ENCODE measurements around the gene DCDC2B.
"Not testable (repeated sequence)": the region's sequence is repeated elsewhere in the genome, so short reads cannot be mapped to it uniquely, and the experiment has no call there.

The DCDC2B gene

DNA sequence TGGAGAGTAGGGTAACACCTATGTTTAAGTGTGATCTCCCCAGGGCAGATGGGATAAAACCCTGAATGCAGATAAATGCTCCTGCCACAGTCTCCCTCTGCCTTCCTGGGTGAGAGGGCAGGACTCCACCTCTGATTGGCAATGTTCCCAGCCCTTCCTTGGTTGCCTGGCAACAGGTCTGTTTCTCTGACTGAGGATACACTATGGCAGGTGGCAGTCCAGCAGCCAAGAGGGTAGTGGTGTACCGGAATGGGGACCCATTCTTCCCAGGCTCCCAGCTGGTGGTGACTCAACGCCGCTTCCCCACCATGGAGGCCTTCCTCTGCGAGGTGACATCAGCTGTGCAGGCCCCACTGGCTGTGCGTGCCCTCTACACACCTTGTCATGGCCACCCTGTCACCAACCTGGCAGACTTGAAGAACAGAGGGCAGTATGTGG, at the start of gene DCDC2B:
TSS of gene DCDC2B (plus strand) at position 199 of the 438 bp plus-strand sequence. CDS start at position 204, 5 bp downstream.
- Histone ChIP-seq H3K4me1 (ENCODE audit: control insufficient read depth, insufficient read depth, low read length) (no peaks in the 10 kb centered on the region), H3K27me3 (ENCODE audit: control insufficient read depth, insufficient read depth, low read length) (peaks cover 9% of the 10 kb centered on the region), H3K36me3 (ENCODE audit: control insufficient read depth, insufficient read depth, low read length) (peaks cover 9% of the 10 kb centered on the region), H3K27ac (ENCODE audit: low read depth, low read length) (no peak within 1 kb of the TSS), H3K4me3 (ENCODE audit: low read depth, low read length) (no peak within 1 kb of the TSS), H3K9ac (ENCODE audit: low read depth, low read length) (no peak within 1 kb of the TSS), H3K9me3 (ENCODE audit: control insufficient read depth, insufficient read depth, low read length) (no peaks in the 10 kb centered on the region)

DNA sequence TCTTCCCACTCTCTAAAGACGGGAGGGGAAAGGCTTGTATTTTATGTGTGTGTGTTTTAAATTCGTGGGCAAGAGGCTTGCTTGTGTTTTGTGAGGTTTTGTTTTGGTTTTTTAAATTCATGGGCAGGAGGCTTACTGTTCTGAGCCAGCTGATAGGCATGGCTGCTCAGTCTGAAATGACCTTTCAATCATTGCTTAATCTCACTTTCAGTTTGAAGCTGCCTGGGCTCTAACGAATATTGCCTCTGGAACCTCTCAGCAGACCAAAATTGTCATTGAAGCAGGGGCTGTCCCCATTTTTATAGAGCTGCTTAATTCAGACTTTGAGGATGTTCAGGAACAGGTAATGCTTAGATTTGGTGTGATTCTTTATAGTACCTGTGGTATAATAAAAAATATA, 49.7 kb upstream of the DCDC2B start:
- Histone ChIP-seq H3K9ac (ENCODE audit: low read depth, low read length) (no peak overlapping the region), H3K27me3 (ENCODE audit: control insufficient read depth, insufficient read depth, low read length) (no peaks in the 10 kb centered on the region), H3K36me3 (ENCODE audit: control insufficient read depth, insufficient read depth, low read length) (peaks cover 85% of the 10 kb centered on the region), H3K4me3 (ENCODE audit: low read depth, low read length) (no peak overlapping the region), H3K9me3 (ENCODE audit: control insufficient read depth, insufficient read depth, low read length) (no peaks in the 10 kb centered on the region), H3K27ac (ENCODE audit: low read depth, low read length) (no peak overlapping the region), H3K4me1 (ENCODE audit: control insufficient read depth, insufficient read depth, low read length) (no peaks in the 10 kb centered on the region)

DNA sequence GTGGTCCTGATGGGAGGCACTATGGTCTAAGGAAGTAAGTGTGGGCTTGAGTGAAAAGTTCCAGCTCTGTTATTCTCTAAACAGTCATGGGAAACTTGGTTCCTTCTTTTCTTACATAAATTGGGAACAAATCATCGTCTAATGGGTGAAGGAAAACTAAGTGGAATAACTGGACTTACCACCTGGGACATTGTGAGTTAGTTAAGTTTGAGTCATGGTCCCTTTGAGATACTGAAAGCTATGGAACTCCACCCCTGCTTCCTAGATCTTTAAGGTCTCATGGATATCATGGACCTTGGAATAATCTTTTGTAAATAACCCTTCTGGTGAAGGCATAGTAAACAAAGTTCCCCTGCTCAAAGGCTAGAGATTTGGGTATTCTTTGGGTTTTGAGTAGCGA, 45.5 kb upstream of the DCDC2B start:
- H3K27ac ChIP-seq (ENCODE audit: low read depth, low read length), result no peak overlapping the region
- no peaks in the 10 kb centered on the region for H3K27me3 ChIP-seq (ENCODE audit: control insufficient read depth, insufficient read depth, low read length)
- H3K9me3 ChIP-seq (ENCODE audit: control insufficient read depth, insufficient read depth, low read length), result no peaks in the 10 kb centered on the region
- H3K4me3 ChIP-seq (ENCODE audit: low read depth, low read length), result no peak overlapping the region
- no peak overlapping the region for H3K9ac ChIP-seq (ENCODE audit: low read depth, low read length)
- H3K4me1 ChIP-seq (ENCODE audit: control insufficient read depth, insufficient read depth, low read length), result no peaks in the 10 kb centered on the region
- H3K36me3 ChIP-seq (ENCODE audit: control insufficient read depth, insufficient read depth, low read length), result peaks cover 84% of the 10 kb centered on the region

DNA sequence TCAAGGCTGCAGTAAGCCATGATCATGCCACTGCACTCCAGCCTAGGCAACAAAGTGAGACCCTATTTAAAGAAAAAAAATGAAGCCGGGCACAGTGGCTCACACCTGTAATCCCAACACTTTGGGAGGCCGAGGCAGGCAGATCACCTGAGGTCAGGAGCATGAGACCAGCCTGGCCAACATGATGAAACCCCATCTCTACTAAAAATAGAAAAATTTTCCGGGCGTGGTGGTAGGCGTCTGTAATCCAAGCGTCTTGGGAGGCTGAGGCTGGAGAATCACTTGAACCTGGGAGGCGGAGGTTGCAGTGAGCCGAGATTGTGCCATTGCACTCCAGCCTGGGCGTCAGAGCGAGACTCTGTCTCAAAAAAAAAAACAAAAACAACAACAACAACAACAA, 43.3 kb upstream of the DCDC2B start:
- H3K9ac ChIP-seq (ENCODE audit: low read depth, low read length); H3K27ac ChIP-seq (ENCODE audit: low read depth, low read length); H3K9me3 ChIP-seq (ENCODE audit: control insufficient read depth, insufficient read depth, low read length); H3K4me1 ChIP-seq (ENCODE audit: control insufficient read depth, insufficient read depth, low read length); H3K4me3 ChIP-seq (ENCODE audit: low read depth, low read length); H3K27me3 ChIP-seq (ENCODE audit: control insufficient read depth, insufficient read depth, low read length): not testable (repeated sequence)
- peaks cover 81% of the 10 kb centered on the region for H3K36me3 ChIP-seq (ENCODE audit: control insufficient read depth, insufficient read depth, low read length)

DNA sequence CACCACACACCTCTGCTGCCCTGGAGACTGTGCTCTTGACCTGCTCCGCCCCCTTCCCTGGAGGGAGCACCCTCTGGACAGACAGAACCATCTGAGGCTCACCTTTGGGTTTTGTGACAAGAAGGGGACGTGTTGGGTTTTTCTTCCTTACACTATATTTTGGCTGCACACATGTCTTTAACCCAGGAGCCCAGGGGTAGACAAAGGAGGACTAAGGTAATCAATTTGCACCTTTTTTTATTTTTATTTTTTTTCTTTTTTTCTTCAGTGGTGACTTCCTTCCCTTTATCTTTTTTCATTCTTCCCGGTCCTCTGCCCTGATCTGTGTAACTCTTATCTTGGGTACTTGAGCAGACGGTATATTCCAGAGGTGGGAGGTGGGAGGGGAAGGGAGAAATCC, 37.9 kb upstream of the DCDC2B start:
- Histone ChIP-seq H3K4me3 (ENCODE audit: low read depth, low read length) (no peak overlapping the region), H3K4me1 (ENCODE audit: control insufficient read depth, insufficient read depth, low read length) (no peaks in the 10 kb centered on the region), H3K36me3 (ENCODE audit: control insufficient read depth, insufficient read depth, low read length) (peaks cover 81% of the 10 kb centered on the region), H3K27me3 (ENCODE audit: control insufficient read depth, insufficient read depth, low read length) (no peaks in the 10 kb centered on the region), H3K9ac (ENCODE audit: low read depth, low read length) (no peak overlapping the region), H3K9me3 (ENCODE audit: control insufficient read depth, insufficient read depth, low read length) (no peaks in the 10 kb centered on the region), H3K27ac (ENCODE audit: low read depth, low read length) (no peak overlapping the region)

DNA sequence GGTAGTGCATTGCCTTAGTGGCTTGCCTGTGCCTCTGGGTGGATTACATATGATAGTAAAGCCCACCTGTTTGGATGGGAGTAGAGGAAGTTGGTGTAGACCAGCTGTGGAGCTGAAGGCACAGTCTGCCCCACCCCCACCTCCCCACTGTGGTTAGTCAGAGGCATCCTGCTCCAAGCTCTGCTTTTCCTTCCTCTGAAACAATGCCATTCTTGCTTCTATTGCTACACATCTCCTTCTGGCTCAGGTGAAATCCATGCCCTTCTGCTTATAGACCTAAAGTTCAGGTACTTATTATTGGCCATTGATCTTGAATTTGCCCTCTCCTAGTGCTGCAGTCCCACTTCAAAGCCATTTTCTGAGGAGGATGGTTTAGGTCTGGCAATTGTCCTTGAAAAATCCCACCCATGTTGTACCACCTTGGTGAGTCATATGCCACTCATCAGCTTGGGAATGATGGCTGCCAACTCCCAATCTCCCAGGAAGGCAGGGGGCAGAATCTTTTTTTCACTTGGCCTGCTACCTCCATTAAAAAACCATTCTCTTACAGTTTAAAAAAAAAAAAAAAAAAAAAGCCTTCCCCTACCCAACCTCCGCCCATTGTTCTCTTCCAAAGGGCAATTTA, 36.2 kb upstream of the DCDC2B start:
- no peaks in the 10 kb centered on the region for H3K9me3 ChIP-seq (ENCODE audit: control insufficient read depth, insufficient read depth, low read length)
- no peaks in the 10 kb centered on the region for H3K27me3 ChIP-seq (ENCODE audit: control insufficient read depth, insufficient read depth, low read length)
- H3K4me1 ChIP-seq (ENCODE audit: control insufficient read depth, insufficient read depth, low read length), result no peaks in the 10 kb centered on the region
- no peak overlapping the region for H3K4me3 ChIP-seq (ENCODE audit: low read depth, low read length)
- H3K27ac ChIP-seq (ENCODE audit: low read depth, low read length), result no peak overlapping the region
- no peak overlapping the region for H3K9ac ChIP-seq (ENCODE audit: low read depth, low read length)
- H3K36me3 ChIP-seq (ENCODE audit: control insufficient read depth, insufficient read depth, low read length), result peaks cover 68% of the 10 kb centered on the region

DNA sequence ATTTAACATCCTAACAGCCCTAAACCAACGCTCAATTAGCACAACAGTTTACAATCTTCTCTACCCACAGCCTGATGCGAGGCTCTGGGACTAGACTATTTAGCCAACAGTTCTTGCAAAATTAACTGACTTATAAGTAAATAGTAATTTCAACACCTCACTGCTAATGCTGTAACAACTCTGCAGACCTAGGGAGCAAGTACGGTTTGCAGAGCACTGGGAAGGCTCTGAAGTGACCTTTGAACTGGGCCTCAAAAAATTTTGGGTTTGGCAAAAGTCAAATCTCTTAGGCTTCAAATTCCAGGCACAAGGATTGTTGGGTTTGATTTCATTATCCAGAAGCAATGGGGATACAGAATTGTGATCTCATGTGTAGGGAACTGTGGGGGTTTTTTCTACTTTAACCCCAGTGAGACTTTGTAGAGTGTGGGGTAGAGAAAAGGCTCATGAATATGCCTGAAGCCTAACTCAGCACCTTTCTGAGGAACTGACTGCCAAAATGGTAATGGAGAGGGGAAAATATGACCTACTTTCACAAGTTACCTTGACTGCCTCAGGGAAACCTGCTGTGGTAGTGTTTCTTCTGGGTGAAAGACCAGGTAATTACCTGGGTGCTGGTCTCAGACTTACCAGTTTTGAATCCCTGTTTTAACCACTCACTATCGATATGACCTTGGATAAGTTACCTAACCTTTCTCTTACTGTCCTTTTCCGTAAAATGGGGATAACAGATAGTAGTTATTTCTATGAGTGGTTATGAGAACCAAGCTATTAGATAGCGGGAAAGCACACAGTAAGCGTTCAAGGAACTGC, 30.3 kb upstream of the DCDC2B start:
- peak overlapping the region; percentile 94 for H3K27ac ChIP-seq (ENCODE audit: low read depth, low read length)
- H3K9ac ChIP-seq (ENCODE audit: low read depth, low read length), result no peak overlapping the region
- peak overlapping the region; percentile 72 for H3K4me3 ChIP-seq (ENCODE audit: low read depth, low read length)
- H3K4me1 ChIP-seq (ENCODE audit: control insufficient read depth, insufficient read depth, low read length), result peaks cover 19% of the 10 kb centered on the region
- H3K9me3 ChIP-seq (ENCODE audit: control insufficient read depth, insufficient read depth, low read length), result no peaks in the 10 kb centered on the region
- H3K36me3 ChIP-seq (ENCODE audit: control insufficient read depth, insufficient read depth, low read length), result peaks cover 39% of the 10 kb centered on the region
- H3K27me3 ChIP-seq (ENCODE audit: control insufficient read depth, insufficient read depth, low read length), result no peaks in the 10 kb centered on the region

DNA sequence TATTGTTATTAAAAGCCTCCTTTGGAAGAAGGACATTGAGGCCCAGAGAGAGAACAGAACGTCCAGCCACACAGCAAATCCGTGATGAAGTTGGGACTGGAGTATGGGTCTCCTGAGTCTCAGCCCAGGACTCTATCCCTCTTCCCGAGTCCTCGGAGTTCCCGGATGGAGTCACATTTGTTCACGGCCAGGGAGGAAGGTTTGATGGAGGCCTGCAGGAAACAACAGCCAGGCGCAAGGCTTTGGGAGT, 29.8 kb upstream of the DCDC2B start:
- H3K4me1 ChIP-seq (ENCODE audit: control insufficient read depth, insufficient read depth, low read length), result peaks cover 19% of the 10 kb centered on the region

DNA sequence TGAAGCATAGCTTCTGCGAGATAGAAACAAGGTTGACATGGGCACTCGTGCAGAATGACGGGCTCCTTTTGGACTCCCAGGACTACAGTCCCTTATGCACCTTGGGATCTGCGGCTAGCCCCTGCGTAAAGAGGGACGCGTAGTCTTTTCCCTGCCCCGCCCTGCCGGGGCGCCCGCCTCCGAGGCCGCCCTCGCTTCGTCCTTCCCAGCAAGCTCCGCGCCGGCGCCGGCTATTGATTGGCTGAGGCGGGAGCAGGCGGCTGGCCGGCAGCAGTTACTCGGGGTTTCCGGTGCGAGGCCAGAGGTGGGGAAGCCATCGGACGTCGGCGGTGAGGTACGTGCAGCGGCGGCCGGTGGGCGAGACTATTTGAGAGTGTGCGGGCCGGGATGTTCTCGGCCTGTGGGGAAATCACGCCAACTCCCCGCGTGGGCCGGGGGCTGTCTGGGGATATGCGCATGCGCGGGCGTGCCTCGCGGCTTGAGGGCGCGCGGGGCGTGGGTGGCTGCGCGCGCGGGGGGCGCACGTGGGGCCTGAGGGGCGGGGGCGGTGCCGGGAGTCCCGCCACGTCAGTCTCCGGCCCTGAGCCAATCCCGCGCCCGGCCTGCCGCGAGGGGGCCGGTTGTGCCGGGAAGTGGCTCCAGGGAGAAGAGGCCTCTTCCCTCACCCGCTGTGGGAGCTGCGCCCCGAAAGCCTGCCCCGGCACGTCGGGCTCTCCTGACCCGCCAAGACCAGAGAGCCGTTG, 29.3 kb upstream of the DCDC2B start, which contains the start of gene TXLNA:
TSS of gene TXLNA (plus strand) at position 233 of the 743 bp plus-strand sequence. CDS start 671 bp downstream, outside the sequence.
- Histone ChIP-seq H3K9ac (ENCODE audit: low read depth, low read length) (peak within 1 kb of the TSS; percentile 61), H3K4me1 (ENCODE audit: control insufficient read depth, insufficient read depth, low read length) (peaks cover 19% of the 10 kb centered on the region), H3K27ac (ENCODE audit: low read depth, low read length) (peak within 1 kb of the TSS; percentile 94), H3K27me3 (ENCODE audit: control insufficient read depth, insufficient read depth, low read length) (no peaks in the 10 kb centered on the region), H3K36me3 (ENCODE audit: control insufficient read depth, insufficient read depth, low read length) (peaks cover 40% of the 10 kb centered on the region), H3K4me3 (ENCODE audit: low read depth, low read length) (peak within 1 kb of the TSS; percentile 72), H3K9me3 (ENCODE audit: control insufficient read depth, insufficient read depth, low read length) (no peaks in the 10 kb centered on the region)

More for the DNA sequence above, 29.8 kb upstream of the DCDC2B start:
- Histone ChIP-seq H3K36me3 (ENCODE audit: control insufficient read depth, insufficient read depth, low read length) (peaks cover 40% of the 10 kb centered on the region), H3K4me3 (ENCODE audit: low read depth, low read length) (peak overlapping the region; percentile 72), H3K27me3 (ENCODE audit: control insufficient read depth, insufficient read depth, low read length) (no peaks in the 10 kb centered on the region), H3K27ac (ENCODE audit: low read depth, low read length) (peak overlapping the region; percentile 94), H3K9me3 (ENCODE audit: control insufficient read depth, insufficient read depth, low read length) (no peaks in the 10 kb centered on the region), H3K9ac (ENCODE audit: low read depth, low read length) (peak overlapping the region; percentile 46)

DNA sequence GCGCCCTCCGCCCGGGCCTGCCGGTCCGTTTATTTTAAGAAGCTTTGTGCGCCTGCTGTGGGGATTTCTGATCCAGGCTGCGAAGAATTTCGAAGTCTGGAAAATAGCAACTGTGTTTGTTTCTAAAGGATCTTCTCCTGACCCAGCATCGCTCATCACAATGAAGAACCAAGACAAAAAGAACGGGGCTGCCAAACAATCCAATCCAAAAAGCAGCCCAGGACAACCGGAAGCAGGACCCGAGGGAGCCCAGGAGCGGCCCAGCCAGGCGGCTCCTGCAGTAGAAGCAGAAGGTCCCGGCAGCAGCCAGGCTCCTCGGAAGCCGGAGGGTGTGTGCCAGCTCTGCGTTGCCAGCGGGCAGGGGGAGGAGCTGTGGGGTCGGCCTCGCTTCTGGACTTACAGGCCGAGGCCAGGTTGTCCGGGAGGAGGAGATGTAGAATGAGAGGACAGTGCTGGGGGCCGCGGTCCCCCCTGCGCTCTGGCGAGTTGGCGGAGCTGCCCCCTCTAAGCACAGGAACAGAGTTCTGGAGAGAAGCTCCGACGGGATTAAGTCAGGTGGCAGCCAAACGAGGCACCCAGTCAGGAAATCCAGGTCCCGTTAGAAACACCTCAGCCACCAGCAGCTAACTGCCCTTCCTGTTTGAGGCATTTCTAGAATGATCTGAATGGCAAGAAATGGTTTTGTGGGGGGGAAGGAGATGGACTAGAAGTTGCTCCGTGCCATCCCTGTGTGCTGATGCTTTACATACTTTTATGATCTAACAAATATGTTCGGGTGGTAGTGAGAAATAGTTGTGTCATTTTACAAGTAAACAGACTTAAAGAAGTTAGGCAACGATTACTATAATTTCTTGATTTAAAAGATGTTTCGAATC, 28.5 kb upstream of the DCDC2B start:
- Histone ChIP-seq H3K9me3 (ENCODE audit: control insufficient read depth, insufficient read depth, low read length) (no peaks in the 10 kb centered on the region), H3K4me1 (ENCODE audit: control insufficient read depth, insufficient read depth, low read length) (peaks cover 19% of the 10 kb centered on the region), H3K4me3 (ENCODE audit: low read depth, low read length) (peak overlapping the region; percentile 72), H3K27ac (ENCODE audit: low read depth, low read length) (peak overlapping the region; percentile 94), H3K27me3 (ENCODE audit: control insufficient read depth, insufficient read depth, low read length) (no peaks in the 10 kb centered on the region), H3K9ac (ENCODE audit: low read depth, low read length) (peak overlapping the region; percentile 61), H3K36me3 (ENCODE audit: control insufficient read depth, insufficient read depth, low read length) (peaks cover 41% of the 10 kb centered on the region)
